ENCODE measurements around the gene SLC35F3.

GRCh38 chr1:234361102-234361603, 456.7 kb downstream of the SLC35F3 start:
- TF ChIP-seq CTCF (conservative IDR thresholded peaks at IDR 0.05; ENCODE audit: low read depth, low read length) (no peak), EZH2 (IDR thresholded peaks at IDR 0.05; ENCODE audit: borderline replicate concordance, low read depth, low read length, poor library complexity, severe bottlenecking) (no peak)
